K562 (cell line): ENCODE results near the gene SOS1. TPM values are rescaled to one million over a fixed set of nuclear protein-coding genes. Genes with fewer than 3 reads are reported as not detected.

Experiments used
- C11orf30 ChIP-seq: fragments of 450-650 bp; IDR thresholded peaks from 2 replicates; pipeline ENCODE4 v1.6.1; 2016; ENCODE audit warnings: low read depth, mild to moderate bottlenecking
- CEBPG ChIP-seq, 3 experiments: fragments of 200-800 bp in 1 of 3; sonication (Bioruptor generic) in 1 of 3; sonication (generic) in 1 of 3; formaldehyde crosslinking in 1 of 3; IDR thresholded peaks in 2 of 3; conservative IDR thresholded peaks in 1 of 3; 2 replicates each; pipeline versions ENCODE4 v1.6.1 to v1.8.0; 2016 to 2022; ENCODE audit warnings: missing compliant biosample characterization in 2 of 3, missing genetic modification characterization in 2 of 3, mild to moderate bottlenecking in 1 of 3, missing genetic modification reagents in 1 of 3
- FOXK1 ChIP-seq: sonication (generic); formaldehyde crosslinking; IDR thresholded peaks from 2 replicates; pipeline ENCODE4 v1.8.0; 2022; ENCODE audit warnings: missing genetic modification reagents, mild to moderate bottlenecking, borderline replicate concordance
- FOXP4 ChIP-seq: sonication (generic); formaldehyde crosslinking; IDR thresholded peaks from 2 replicates; pipeline ENCODE4 v1.8.0; 2022; ENCODE audit warnings: mild to moderate bottlenecking, missing genetic modification reagents, borderline replicate concordance
- FUS ChIP-seq: fragments of 200-400 bp; formaldehyde crosslinking; optimal IDR thresholded peaks from 2 replicates; pipeline ENCODE3; 2017; ENCODE audit warnings: low read depth, low read length
- KLF13 ChIP-seq: fragments of 450-650 bp; IDR thresholded peaks from 2 replicates; pipeline ENCODE4 v1.6.1; 2016; ENCODE audit warnings: missing genetic modification characterization, low read depth, mild to moderate bottlenecking, missing compliant biosample characterization, moderate library complexity, borderline replicate concordance
- NFIC ChIP-seq: fragments of 450-650 bp; IDR thresholded peaks from 2 replicates; pipeline ENCODE4 v1.6.1; 2017; ENCODE audit warnings: mild to moderate bottlenecking, inconsistent platforms
- ZBTB12 ChIP-seq: fragments of 250-450 bp; sonication (Bioruptor Pico); IDR thresholded peaks from 2 replicates; pipeline ENCODE4 v1.4.0; 2020
- ZBTB40 ChIP-seq, 2 experiments: fragments of 450-650 bp in 1 of 2; sonication (generic) in 1 of 2; formaldehyde crosslinking in 1 of 2; IDR thresholded peaks; 2 replicates each; pipeline versions ENCODE4 v1.7.1 to v1.9.0; 2016 to 2022; ENCODE audit warnings: inconsistent platforms in 1 of 2, mild to moderate bottlenecking in 1 of 2, missing genetic modification reagents in 1 of 2
- ZEB2 ChIP-seq: fragments of 450-650 bp; IDR thresholded peaks from 2 replicates; pipeline ENCODE4 v1.6.1; 2016
- polyA plus RNA-seq, 8 experiments: library from polyadenylated mRNA; depleted of rRNA in 4 of 8; stranded (reverse) in 5 of 8; unstranded in 3 of 8; fragments of >200 nt; fragmentation: Nextera tagmentation in 2 of 8; fragmentation: Illumina TruSeq in 1 of 8; extraction: Ambion mirVana in 2 of 8; extraction: Trizol in 1 of 8; gene quantifications; 2 replicates each; pipeline versions ENCODE4 v1.2.1 to v1.2.3, GENCODE V29; 2011 to 2014; ENCODE audit warnings: inconsistent platforms in 1 of 8, missing spikeins in 1 of 8
- total RNA-seq, 7 experiments: library from RNA; depleted of rRNA in 6 of 7; stranded (reverse); fragments of >200 nt in 6 of 7; fragmentation: Illumina TruSeq in 2 of 7; extraction: Trizol in 2 of 7; gene quantifications; 2 replicates each; pipeline versions ENCODE4 v1.2.1 to v1.2.3, GENCODE V29; 2011 to 2021; ENCODE audit warnings: low replicate concordance in 1 of 7
- TF ChIP-seq, protein P1 (sequence below): fragments of 450-650 bp; IDR thresholded peaks from 2 replicates; pipeline ENCODE4 v1.6.1; 2018; ENCODE audit not compliant: partially characterized antibody

SOS1 gene
- total and polyA plus RNA-seq, 9 of the 15 experiments (the other 6 are each of a cell fraction or from before 2014, with no cell fraction given): 2.5 to 27.1 (median 16.3) TPM

GRCh38 chr2:39124746-39125057, 3.9 kb upstream of the SOS1 start (continued):
- TF ChIP-seq C11orf30 (no peak), CEBPG (CRISPR knock-in tag; IDR thresholded peaks at IDR 0.05) (no peak), CEBPG (tag; conservative IDR thresholded peaks at IDR 0.05 in 1 of 2, IDR thresholded peaks at IDR 0.05 in 1 of 2) (peak in 1 of 2 experiments; percentile 22; a peak in 1 of 4 replicates), NFIC (no peak), ZBTB40 (IDR thresholded peaks at IDR 0.05) (no peak), ZBTB40 (CRISPR knock-in tag; IDR thresholded peaks at IDR 0.05) (no peak), ZEB2 (no peak), FOXP4 (no peak), FOXK1 (CRISPR knock-in tag) (no peak), FUS (no peak), ZBTB12 (no peak), KLF13 (tag) (0 out of 2 replicates have a peak, but pooled peaks have one; percentile 1)
- TF ChIP-seq, protein P1, sequence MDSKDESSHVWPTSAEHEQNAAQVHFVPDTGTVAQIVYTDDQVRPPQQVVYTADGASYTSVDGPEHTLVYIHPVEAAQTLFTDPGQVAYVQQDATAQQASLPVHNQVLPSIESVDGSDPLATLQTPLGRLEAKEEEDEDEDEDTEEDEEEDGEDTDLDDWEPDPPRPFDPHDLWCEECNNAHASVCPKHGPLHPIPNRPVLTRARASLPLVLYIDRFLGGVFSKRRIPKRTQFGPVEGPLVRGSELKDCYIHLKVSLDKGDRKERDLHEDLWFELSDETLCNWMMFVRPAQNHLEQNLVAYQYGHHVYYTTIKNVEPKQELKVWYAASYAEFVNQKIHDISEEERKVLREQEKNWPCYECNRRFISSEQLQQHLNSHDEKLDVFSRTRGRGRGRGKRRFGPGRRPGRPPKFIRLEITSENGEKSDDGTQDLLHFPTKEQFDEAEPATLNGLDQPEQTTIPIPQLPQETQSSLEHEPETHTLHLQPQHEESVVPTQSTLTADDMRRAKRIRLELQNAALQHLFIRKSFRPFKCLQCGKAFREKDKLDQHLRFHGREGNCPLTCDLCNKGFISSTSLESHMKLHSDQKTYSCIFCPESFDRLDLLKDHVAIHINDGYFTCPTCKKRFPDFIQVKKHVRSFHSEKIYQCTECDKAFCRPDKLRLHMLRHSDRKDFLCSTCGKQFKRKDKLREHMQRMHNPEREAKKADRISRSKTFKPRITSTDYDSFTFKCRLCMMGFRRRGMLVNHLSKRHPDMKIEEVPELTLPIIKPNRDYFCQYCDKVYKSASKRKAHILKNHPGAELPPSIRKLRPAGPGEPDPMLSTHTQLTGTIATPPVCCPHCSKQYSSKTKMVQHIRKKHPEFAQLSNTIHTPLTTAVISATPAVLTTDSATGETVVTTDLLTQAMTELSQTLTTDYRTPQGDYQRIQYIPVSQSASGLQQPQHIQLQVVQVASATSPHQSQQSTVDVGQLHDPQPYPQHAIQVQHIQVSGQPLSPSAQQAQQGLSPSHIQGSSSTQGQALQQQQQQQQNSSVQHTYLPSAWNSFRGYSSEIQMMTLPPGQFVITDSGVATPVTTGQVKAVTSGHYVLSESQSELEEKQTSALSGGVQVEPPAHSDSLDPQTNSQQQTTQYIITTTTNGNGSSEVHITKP: peak; percentile 3
